ENCODE measurements around the gene RPRD2. TPM values are rescaled to one million over a fixed set of nuclear protein-coding genes. Genes with fewer than 3 reads are reported as not detected.

The RPRD2 gene
- total and polyA plus RNA-seq, 2 of the 4 experiments (the other 2 are of a cell fraction): 3.9 to 11.6 TPM

- Histone ChIP-seq H4K20me1 (ENCODE audit: insufficient read depth, low read length) (peaks cover 30% of the 10 kb centered on the region), H3K27me3 (ENCODE audit: control insufficient read depth, insufficient read depth, low read length) (no peaks in the 10 kb centered on the region), H3K4me2 (ENCODE audit: low read depth, low read length) (no peak overlapping the region), H3K18ac (ENCODE audit: low read depth, low read length) (no peak overlapping the region), H3K9me1 (ENCODE audit: insufficient read depth, low read length) (peaks cover 4% of the 10 kb centered on the region; the same call in 1 of the 2 replicates), H4K91ac (ENCODE audit: insufficient read depth, low read depth, low read length) (no peak overlapping the region), H3K9ac (ENCODE audit: low read depth, low read length) (no peak overlapping the region), H3K23ac (ENCODE audit: low read depth, low read length) (no peak overlapping the region), H3K4me1 (ENCODE audit: control insufficient read depth, insufficient read depth, low read length) (peaks cover 1% of the 10 kb centered on the region; the same call in 1 of the 2 replicates), H3K27ac (ENCODE audit: insufficient read depth, low read length) (no peak overlapping the region), H2BK20ac (ENCODE audit: low read depth, low read length) (no peak overlapping the region), H2AK5ac (ENCODE audit: low read depth, low read length) (no peak overlapping the region), H3K4ac (ENCODE audit: low read depth, low read length) (no peak overlapping the region), H3K14ac (replicated peaks; ENCODE audit: low read depth, low read length) (no peak overlapping the region), H3K56ac (ENCODE audit: extremely low read depth, insufficient read depth, low read length) (no peak overlapping the region), H2BK120ac (ENCODE audit: low read depth, low read length) (no peak overlapping the region), H4K5ac (ENCODE audit: low read depth, low read length) (no peak overlapping the region), H3K36me3 (ENCODE audit: control insufficient read depth, insufficient read depth, low read length) (no peaks in the 10 kb centered on the region), H2BK5ac (ENCODE audit: low read depth, low read length, poor library complexity, severe bottlenecking) (no peak overlapping the region), H2AK9ac (replicated peaks; ENCODE audit: low read depth, low read length, poor library complexity) (no peak overlapping the region), H3K4me3 (ENCODE audit: insufficient read depth, low read depth, low read length) (no peak overlapping the region), H4K8ac (ENCODE audit: low read depth in 2 of 2, low read length in 2 of 2) (no peak overlapping the region), H3K79me1 (ENCODE audit: low read depth in 1 of 2, low read length in 2 of 2) (peaks cover 4 to 47% of the 10 kb centered on the region in 2 experiments; a peak in 3 of 4 replicates), H2BK15ac (ENCODE audit: low read depth, low read length) (no peak overlapping the region), H3K9me3 (ENCODE audit: control insufficient read depth, insufficient read depth, low read length) (no peaks in the 10 kb centered on the region), H2AFZ (replicated peaks; ENCODE audit: low read length, poor library complexity) (no peak overlapping the region)
- ATAC-seq (ENCODE audit: low read depth): no peak
- no TSS peak for BruUV-seq (replicated peaks)
- no peak for DNase-seq
- ChIA-PET POLR2A (ENCODE audit: unreplicated experiment) (no interaction called here), CTCF (no interaction called here)
- dilution Hi-C loops (cut with HindIII; ENCODE audit: low sequenced_read_pairs, unreplicated experiment): no loop called here
- in situ Hi-C loops (cut with MboI; ENCODE audit: low sequenced_read_pairs): no loop called here
- TF ChIP-seq MAFK (IDR thresholded peaks at IDR 0.05; ENCODE audit: low read depth, low read length): no peak
- TF ChIP-seq, protein P1, sequence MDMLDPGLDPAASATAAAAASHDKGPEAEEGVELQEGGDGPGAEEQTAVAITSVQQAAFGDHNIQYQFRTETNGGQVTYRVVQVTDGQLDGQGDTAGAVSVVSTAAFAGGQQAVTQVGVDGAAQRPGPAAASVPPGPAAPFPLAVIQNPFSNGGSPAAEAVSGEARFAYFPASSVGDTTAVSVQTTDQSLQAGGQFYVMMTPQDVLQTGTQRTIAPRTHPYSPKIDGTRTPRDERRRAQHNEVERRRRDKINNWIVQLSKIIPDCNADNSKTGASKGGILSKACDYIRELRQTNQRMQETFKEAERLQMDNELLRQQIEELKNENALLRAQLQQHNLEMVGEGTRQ (IDR thresholded peaks at IDR 0.05; ENCODE audit: low read depth, low read length): no peak
- no peak for TF ChIP-seq POLR2A (IDR thresholded peaks at IDR 0.05; ENCODE audit: low read depth, low read length)
- TF ChIP-seq RCOR1 (IDR thresholded peaks at IDR 0.05; ENCODE audit: insufficient replicate concordance, low read length): no peak
- TF ChIP-seq ELK1 (IDR thresholded peaks at IDR 0.05; ENCODE audit: borderline replicate concordance, low read depth, low read length): no peak
- no peak for TF ChIP-seq CEBPB (IDR thresholded peaks at IDR 0.05; ENCODE audit: low read depth, low read length)
- no peak for TF ChIP-seq SMC3 (IDR thresholded peaks at IDR 0.05; ENCODE audit: low read depth, low read length)
- no peak for TF ChIP-seq BHLHE40 (IDR thresholded peaks at IDR 0.05; ENCODE audit: low read depth, low read length)
- TF ChIP-seq, protein P2, sequence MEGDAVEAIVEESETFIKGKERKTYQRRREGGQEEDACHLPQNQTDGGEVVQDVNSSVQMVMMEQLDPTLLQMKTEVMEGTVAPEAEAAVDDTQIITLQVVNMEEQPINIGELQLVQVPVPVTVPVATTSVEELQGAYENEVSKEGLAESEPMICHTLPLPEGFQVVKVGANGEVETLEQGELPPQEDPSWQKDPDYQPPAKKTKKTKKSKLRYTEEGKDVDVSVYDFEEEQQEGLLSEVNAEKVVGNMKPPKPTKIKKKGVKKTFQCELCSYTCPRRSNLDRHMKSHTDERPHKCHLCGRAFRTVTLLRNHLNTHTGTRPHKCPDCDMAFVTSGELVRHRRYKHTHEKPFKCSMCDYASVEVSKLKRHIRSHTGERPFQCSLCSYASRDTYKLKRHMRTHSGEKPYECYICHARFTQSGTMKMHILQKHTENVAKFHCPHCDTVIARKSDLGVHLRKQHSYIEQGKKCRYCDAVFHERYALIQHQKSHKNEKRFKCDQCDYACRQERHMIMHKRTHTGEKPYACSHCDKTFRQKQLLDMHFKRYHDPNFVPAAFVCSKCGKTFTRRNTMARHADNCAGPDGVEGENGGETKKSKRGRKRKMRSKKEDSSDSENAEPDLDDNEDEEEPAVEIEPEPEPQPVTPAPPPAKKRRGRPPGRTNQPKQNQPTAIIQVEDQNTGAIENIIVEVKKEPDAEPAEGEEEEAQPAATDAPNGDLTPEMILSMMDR (conservative IDR thresholded peaks at IDR 0.05; ENCODE audit: low read depth, low read length): no peak
- no peak for TF ChIP-seq RAD21 (IDR thresholded peaks at IDR 0.05; ENCODE audit: low read length)
- no peak for TF ChIP-seq CHD1 (IDR thresholded peaks at IDR 0.05; ENCODE audit: low read depth, low read length)
- no peak for TF ChIP-seq NFE2L2 (IDR thresholded peaks at IDR 0.05; ENCODE audit: low read depth, low read length)
- TF ChIP-seq FOS (IDR thresholded peaks at IDR 0.05; ENCODE audit: low read depth, low read length): no peak
- TF ChIP-seq RFX5 (IDR thresholded peaks at IDR 0.05; ENCODE audit: low read depth, low read length): no peak
- TF ChIP-seq MAZ (IDR thresholded peaks at IDR 0.05; ENCODE audit: borderline replicate concordance, low read depth, low read length): no peak
- no CpG with 5 or more reads among the region's 8 CpGs for WGBS, 2 experiments (ENCODE audit: extremely low coverage in 2 of 2, insufficient read length in 1 of 2)
- intact Hi-C loops (cut with micrococcal nuclease): loop anchor here (10.0 kb wide), 1 partner anchor 54 kb away; no protein-coding TSS in a partner anchor
These were observed 7.2 kb downstream of the RPRD2 start for GRCh38 chr1:150371110-150371509.

Data from IMR-90 (cell line).